Measurements from ENCODE around the gene DKK2.
A peak's percentile ranks its signal among the peaks of the same experiment; 100 is the strongest.

DKK2 gene, protein sequence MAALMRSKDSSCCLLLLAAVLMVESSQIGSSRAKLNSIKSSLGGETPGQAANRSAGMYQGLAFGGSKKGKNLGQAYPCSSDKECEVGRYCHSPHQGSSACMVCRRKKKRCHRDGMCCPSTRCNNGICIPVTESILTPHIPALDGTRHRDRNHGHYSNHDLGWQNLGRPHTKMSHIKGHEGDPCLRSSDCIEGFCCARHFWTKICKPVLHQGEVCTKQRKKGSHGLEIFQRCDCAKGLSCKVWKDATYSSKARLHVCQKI

DNA sequence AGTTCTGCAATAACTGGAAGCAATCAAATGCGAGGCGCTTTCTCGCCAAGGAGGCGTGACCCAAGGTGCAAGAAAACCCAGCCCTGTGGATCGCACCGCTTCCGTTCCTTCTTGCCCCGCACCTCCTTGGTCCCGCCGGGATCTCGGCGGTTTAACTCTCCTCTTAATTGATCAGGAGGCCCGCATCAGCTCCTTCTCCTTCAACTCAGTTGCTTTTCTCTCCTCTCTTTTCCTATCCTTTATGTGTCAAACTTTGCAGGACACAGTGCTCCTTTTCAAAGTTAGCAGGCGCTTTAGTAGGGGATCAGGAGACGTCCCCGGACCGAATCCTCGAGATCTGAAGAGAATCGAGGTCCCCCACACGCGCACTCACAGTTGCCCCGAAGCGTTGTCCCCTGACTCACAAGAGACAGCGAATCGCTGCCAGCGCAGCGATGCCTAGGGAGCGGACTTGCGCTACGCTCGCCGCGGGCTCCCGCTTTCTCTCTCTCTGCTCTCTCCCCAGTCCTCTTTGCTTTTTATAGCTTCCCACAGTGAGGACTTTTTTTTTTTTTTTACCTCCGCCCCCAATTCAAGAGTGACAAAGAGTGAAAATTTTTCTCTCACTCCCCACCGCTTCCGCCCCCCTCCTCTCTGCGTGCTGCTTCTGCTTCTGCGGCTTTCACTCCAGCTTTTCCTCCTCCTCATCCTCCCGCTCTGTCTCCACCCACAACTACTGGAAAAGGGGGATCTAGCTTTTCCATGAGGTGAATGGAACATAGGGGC lies at the start of gene DKK2:
TSS of gene DKK2 (minus strand) at position 495 of the 765 bp plus-strand sequence. CDS start 722 bp downstream, outside the sequence.
- DNase-seq (ENCODE audit: low spot score): no peak

DNA sequence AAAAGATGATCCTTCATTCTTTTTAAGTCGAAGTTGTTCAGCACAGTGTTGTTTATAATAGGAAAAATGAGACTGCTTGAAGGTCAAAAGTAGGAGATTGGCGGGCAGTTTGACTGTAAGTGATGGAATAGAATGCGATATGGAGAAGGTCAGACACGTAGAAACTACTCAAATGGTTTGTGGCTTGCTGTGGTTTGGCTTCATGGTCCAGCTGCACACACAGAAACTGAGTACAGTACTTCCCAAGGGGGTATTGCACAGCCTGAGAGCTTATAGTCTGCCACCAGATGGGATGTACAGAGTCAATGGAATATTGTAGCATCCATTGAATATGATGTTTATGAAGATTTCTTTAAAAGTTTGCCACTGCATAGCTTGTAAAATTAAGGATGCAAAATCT lies 41.1 kb upstream of the DKK2 start:
- DNase-seq (ENCODE audit: low spot score): no peak

GRCh38 chr4:107072836-107073736 lies 37.0 kb upstream of the DKK2 start:
- no peak for DNase-seq (ENCODE audit: low spot score)

- no peak for DNase-seq (ENCODE audit: low spot score)
These were observed 35.0 kb upstream of the DKK2 start for GRCh38 chr4:107071108-107071507.

GRCh38 chr4:107069049-107069448 lies 32.9 kb upstream of the DKK2 start:
- DNase-seq (ENCODE audit: low spot score): no peak

DNA sequence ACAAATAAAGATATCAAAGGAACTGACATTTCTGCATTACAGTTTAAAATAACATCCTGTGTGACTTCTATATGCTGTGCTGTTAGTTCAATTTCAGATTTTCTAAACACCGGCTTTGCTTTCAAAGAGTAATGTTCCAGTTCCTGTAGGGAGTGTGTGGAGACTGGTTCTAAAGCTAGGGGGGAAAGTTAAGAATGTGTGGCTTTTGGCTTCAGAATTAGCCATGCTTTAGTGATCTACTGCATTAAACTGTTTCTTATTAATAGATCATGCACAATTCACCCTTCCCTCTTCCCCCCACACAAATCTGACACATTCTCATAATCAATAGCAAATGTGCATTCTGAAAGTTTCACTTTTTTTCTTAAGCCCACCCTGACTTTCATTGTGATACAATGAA lies 32.0 kb upstream of the DKK2 start:
- DNase-seq (ENCODE audit: low spot score): no peak

DNA sequence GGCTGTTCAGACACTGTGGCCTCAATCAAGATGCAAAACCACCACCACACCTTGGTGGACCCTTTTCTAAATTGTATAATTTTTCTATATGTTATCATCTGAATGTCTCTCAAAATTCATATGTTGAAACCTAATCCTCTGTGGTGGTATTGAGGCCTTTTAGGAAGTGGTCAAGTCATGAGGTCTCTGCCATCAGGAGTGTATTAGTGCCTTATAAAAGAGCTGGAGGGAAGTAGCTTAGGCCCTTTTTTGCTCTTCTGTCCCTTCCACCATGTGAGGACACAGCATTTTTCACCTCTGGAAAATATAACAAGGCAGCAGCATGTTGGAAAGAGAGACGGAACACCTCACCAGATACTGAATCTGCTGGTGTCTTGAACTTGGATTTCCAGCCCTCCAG lies 30.5 kb upstream of the DKK2 start:
- no peak for DNase-seq (ENCODE audit: low spot score)

DNA sequence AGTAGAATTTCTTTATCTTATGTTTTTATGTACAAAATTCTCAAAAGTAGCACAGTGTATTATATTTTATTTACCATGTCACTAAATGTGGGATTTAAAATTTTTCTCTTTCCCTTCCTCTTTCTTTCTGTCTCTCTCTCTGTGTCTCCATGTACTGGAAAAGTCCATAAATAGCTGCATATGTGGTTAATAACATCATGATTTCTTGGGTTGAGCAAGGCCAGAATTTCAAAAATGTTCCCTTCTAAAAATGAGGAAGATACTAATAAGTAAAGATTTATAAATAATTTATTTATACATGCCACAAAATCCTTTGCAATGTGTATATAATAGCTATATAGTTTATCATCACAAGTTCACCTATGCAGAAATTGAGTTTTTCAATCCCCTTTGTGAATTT lies 29.1 kb upstream of the DKK2 start:
- no peak for DNase-seq (ENCODE audit: low spot score)

GRCh38 chr4:107060388-107060787 lies 24.3 kb upstream of the DKK2 start:
- DNase-seq (ENCODE audit: low spot score): no peak

DNA sequence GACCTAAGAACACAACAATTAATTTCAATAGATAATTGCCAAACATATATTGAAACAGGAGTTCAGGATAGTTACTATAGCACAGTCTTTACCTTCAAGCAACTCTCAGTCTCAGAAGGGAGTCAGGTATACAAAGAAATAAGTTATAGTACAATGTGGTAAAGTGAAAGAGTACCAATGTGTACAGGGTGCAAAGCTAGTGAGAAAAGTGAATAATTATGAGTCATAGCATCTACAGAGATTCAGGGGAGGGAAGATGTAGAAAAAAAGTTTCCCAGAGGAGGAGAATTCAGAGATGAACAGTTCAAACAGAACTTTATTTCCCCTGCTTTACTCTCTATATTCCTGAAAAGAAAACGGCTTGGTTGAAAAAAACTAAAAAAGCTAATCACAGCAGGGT lies 22.7 kb upstream of the DKK2 start:
- no peak for DNase-seq (ENCODE audit: low spot score)

GRCh38 chr4:107050525-107051135 lies 14.5 kb upstream of the DKK2 start:
- peak; percentile 24 for DNase-seq (ENCODE audit: low spot score)

DNA sequence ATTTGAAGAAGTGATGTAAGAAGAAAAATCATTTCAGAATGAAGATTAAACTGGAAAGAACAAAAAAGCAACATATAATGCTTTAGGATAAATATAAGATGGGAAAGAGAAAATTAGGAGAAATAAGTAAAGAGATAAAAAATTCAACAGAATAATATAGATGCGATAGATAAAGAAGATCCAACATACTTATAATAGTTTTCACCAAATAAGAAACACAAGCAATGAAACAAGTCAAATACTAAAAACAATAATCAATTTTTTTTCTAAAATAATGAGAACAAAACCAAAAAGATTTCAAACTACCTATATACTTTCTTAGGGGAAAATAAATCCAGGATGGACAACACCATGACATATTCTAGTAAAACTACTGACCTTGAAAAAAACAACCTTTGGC lies 10.1 kb upstream of the DKK2 start:
- DNase-seq (ENCODE audit: low spot score): no peak

GRCh38 chr4:107044170-107044569 lies 8.1 kb upstream of the DKK2 start:
- no peak for DNase-seq (ENCODE audit: low spot score)

GRCh38 chr4:107037199-107037584 lies 1.1 kb upstream of the DKK2 start:
- no peak for DNase-seq (ENCODE audit: low spot score)

DNA sequence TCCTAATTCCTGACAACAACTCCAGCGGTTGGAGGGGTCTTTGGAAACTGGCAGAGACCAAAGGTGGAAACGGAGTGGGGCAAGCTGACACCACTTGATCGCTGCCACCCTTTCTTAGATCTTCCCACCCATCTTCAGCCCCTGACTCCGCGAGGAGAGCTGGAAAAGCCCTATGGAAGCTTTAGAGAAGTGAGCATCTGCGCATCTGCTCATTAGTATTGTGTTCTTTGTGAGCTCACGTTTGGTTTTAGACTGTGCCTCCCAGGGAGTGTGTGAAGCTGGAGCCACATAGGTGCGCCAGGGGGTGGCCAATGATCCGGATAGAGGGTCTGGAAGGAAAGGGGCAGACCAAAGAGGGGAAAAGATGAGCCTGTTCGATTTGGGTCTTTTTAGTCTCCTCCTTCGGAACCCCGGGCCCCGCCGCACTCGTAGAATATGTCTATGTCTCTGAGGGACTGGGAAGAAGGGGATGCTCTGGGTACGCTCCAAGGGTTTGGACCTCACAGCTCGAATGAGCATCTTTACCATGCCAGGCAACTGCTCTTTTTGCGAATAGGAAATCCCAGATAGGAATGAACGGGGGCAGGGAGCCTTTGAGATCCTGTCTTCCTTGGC lies 578 bp upstream of the DKK2 start:
- no peak for DNase-seq (ENCODE audit: low spot score)

DNA sequence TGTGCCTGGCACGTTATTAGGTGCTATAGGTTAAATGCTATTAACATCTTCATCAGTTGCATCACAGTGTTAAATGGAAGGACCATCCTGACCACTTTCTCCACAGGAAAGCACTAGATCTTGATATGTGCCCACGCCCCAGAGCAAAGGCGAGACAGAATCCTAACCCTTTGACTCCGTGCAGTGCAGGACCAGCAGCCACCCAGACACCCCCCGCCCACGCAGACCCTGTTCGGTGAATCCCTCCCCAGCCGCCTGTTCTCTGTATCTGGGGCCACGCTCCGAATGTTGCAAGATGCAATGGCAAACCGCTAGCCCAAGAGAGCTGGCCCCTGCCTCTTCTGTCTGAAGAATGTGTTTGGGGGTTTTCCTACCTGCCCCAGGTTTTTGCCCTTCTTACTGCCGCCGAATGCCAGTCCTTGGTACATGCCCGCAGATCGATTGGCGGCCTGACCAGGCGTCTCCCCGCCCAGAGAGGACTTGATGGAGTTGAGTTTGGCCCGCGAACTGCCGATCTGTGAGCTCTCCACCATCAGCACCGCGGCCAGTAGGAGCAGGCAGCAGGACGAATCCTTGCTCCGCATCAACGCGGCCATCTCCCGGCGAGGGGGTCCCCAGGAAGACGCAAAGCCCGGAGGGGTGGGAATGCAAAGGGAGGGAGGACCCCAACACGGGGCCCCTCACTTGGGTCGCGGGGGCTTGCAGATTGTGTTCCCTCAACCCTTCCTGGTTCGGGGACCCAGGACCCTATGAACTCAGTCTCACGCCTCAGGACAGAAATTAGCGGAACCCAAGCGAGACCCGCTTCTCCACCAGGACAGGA lies 906 bp downstream of the DKK2 start:
- DNase-seq (ENCODE audit: low spot score): no peak

DNA sequence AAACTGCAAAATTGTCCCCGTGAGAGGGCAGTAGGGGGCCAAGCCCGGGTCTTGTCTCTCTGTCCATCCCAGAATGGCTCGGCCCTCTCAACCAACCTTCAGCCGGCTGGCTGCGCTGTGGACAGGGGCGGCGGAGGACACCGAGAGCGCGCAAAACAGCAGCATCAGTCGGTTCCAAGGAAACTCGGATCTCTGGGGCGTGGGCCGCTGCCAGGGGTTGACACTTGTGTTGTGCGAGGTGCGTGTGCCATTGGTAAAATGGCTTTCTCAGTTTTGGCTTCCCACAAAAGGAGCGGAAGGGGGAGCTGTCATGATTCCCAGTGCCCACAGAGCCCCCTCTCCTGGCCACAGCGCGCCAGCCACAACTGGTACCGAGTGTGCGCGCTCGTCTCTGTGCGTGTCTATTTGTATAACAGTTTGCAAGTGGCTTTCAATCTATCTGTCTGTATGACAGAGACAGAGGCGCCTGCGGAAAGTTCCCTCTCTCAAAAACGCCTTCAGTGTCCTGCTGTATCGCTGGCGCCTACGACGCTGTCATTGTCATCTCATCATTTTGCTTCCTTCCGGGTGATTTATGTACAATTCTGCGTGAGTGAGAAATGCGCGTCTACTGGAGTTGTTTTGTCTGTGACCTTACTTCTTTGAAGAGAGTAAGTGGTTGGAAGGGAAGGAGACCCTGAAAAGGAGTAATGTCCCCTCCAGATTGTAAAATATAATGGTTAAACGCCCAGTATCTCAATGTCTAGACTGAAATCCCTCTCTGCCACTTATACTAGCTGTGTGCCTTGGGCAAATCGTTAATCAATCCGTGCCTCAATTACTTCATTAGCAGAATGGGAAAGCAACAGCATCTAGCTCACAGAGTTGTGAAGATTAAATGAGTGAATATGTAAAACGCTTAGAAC lies 1.8 kb downstream of the DKK2 start:
- no peak for DNase-seq (ENCODE audit: low spot score)

DNA sequence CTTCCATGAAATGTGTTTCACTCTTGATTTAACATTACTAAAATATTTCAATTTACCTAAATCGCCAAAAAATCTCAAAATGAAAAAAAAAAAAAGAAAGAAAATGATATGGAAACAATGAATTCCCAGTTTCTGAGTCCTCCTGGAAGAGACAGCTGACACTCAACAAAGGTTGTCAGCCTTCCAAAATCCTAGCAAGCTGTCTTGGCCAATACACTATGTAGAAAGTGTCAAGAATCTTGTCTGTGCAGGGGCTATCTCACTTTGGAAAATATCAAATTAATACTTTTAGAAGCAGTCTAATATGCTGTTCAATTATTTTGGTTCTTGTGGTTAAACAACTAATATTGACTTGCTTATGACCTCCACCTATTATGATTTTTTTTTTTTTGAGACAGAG lies 8.7 kb downstream of the DKK2 start:
- DNase-seq (ENCODE audit: low spot score): no peak

GRCh38 chr4:107018344-107018735 lies 17.8 kb downstream of the DKK2 start:
- DNase-seq (ENCODE audit: low spot score): no peak

All from LoVo (cell line).